Loucy (cell line): Measurements from ENCODE around the gene HLA-DOA.

ENCODE experiments used
- H2AFZ ChIP-seq: fragments of 200-600 bp; sonication (generic); 2 replicates; pipeline ENCODE4 v1.6.0; 2016; ENCODE audit warnings: antibody characterized with exemption, mild to moderate bottlenecking, low read length, moderate library complexity
- H3F3A ChIP-seq: fragments of 200-600 bp; 2 replicates; pipeline ENCODE4 v1.6.0; 2016; ENCODE audit warnings: antibody characterized with exemption, low read depth, mild to moderate bottlenecking
- H3K27me3 ChIP-seq: fragments of 200-600 bp; sonication (generic); 2 replicates; pipeline ENCODE4 v1.6.1; 2014; ENCODE audit warnings: low read length, mild to moderate bottlenecking; ENCODE audit not compliant: insufficient read depth, poor library complexity, severe bottlenecking
- H3K36me3 ChIP-seq: fragments of 200-600 bp; sonication (generic); 2 replicates; pipeline ENCODE4 v1.6.1; 2016; ENCODE audit warnings: low read length; ENCODE audit not compliant: insufficient read depth
- H3K4me1 ChIP-seq: fragments of 200-600 bp; sonication (generic); 2 replicates; pipeline ENCODE4 v1.5.1; 2014; ENCODE audit warnings: low read length, mild to moderate bottlenecking; ENCODE audit not compliant: insufficient read depth, poor library complexity, severe bottlenecking
- H3K4me2 ChIP-seq: fragments of 200-600 bp; sonication (generic); 2 replicates; pipeline ENCODE4 v1.6.0; 2014; ENCODE audit warnings: antibody characterized with exemption, low read length, low read depth, mild to moderate bottlenecking; ENCODE audit not compliant: poor library complexity, severe bottlenecking
- H3K4me3 ChIP-seq: fragments of 200-600 bp; sonication (generic); 2 replicates; pipeline ENCODE4 v1.5.1; 2014; ENCODE audit warnings: low read length, mild to moderate bottlenecking, mixed read lengths; ENCODE audit not compliant: poor library complexity, severe bottlenecking
- H3K79me2 ChIP-seq: fragments of 200-600 bp; sonication (generic); 2 replicates; pipeline ENCODE4 v1.6.1; 2014; ENCODE audit warnings: low read length; ENCODE audit not compliant: insufficient read depth
- H3K9ac ChIP-seq: fragments of 200-600 bp; sonication (generic); 2 replicates; pipeline ENCODE4 v1.6.0; 2014; ENCODE audit warnings: mild to moderate bottlenecking, low read depth, low read length, moderate library complexity; ENCODE audit not compliant: poor library complexity, severe bottlenecking
- H3K9me2 ChIP-seq: fragments of 200-600 bp; sonication (generic); replicated peaks from 2 replicates; pipeline ENCODE4 v1.6.1; 2016; ENCODE audit warnings: low read depth, low read length, mixed read lengths
- H3K9me3 ChIP-seq: fragments of 200-600 bp; sonication (generic); 2 replicates; pipeline ENCODE4 v1.6.1; 2014; ENCODE audit warnings: mild to moderate bottlenecking, antibody characterized with exemption, low read length, low read depth; ENCODE audit not compliant: insufficient read depth
- H4K20me1 ChIP-seq: fragments of 200-600 bp; sonication (generic); 2 replicates; pipeline ENCODE4 v1.6.0; 2014; ENCODE audit warnings: antibody characterized with exemption, low read length, mild to moderate bottlenecking; ENCODE audit not compliant: insufficient read depth, poor library complexity, severe bottlenecking
- CTCF ChIP-seq: fragments of 200-600 bp; sonication (generic); conservative IDR thresholded peaks from 2 replicates; pipeline ENCODE4 v1.5.1; 2014; ENCODE audit warnings: mild to moderate bottlenecking, antibody characterized with exemption, low read length
- EZH2phosphoT487 ChIP-seq: fragments of 200-600 bp; IDR thresholded peaks from 2 replicates; pipeline ENCODE4 v1.6.1; 2018; ENCODE audit warnings: antibody characterized with exemption, mild to moderate bottlenecking, moderate library complexity, borderline replicate concordance

The HLA-DOA gene

GRCh38 chr6:33008944-33009861 lies at the start of gene HLA-DOA:
HLA-DOA (minus strand) TSS chr6:33009591.
- Histone ChIP-seq H4K20me1 (no peaks in the 10 kb centered on the region), H3K36me3 (no peaks in the 10 kb centered on the region), H3K27me3 (peaks cover under 1% of the 10 kb centered on the region), H3K79me2 (no peaks in the 10 kb centered on the region), H3K4me2 (no peak within 1 kb of the TSS), H3K4me1 (no peaks in the 10 kb centered on the region), H3K9me3 (no peaks in the 10 kb centered on the region), H3F3A (no peaks in the 10 kb centered on the region), H3K9me2 (no peaks in the 10 kb centered on the region), H2AFZ (no peak within 1 kb of the TSS), H3K4me3 (no peak within 1 kb of the TSS), H3K9ac (no peak within 1 kb of the TSS)
- no peak for TF ChIP-seq EZH2phosphoT487
- no peak for TF ChIP-seq CTCF

- no peaks in the 10 kb centered on the region for H3K9me2 ChIP-seq
- TF ChIP-seq CTCF = no peak
- TF ChIP-seq EZH2phosphoT487 = no peak
- H3K9ac ChIP-seq = no peak overlapping the region
- no peaks in the 10 kb centered on the region for H3F3A ChIP-seq
- no peak overlapping the region for H2AFZ ChIP-seq
- H4K20me1 ChIP-seq = no peaks in the 10 kb centered on the region
- no peak overlapping the region for H3K4me3 ChIP-seq
- no peaks in the 10 kb centered on the region for H3K9me3 ChIP-seq
- no peaks in the 10 kb centered on the region for H3K36me3 ChIP-seq
- no peaks in the 10 kb centered on the region for H3K79me2 ChIP-seq
- H3K4me2 ChIP-seq = no peak overlapping the region
- no peaks in the 10 kb centered on the region for H3K27me3 ChIP-seq
- H3K4me1 ChIP-seq = peaks cover 7% of the 10 kb centered on the region
Observed at GRCh38 chr6:33057222-33058150, 48.1 kb upstream of the HLA-DOA start.

GRCh38 chr6:33053230-33053629 lies 43.8 kb upstream of the HLA-DOA start:
- Histone ChIP-seq H3K36me3 (no peaks in the 10 kb centered on the region), H3K4me2 (no peak overlapping the region), H3K4me3 (no peak overlapping the region), H3K9me3 (no peaks in the 10 kb centered on the region), H3K9ac (no peak overlapping the region), H3K4me1 (no peaks in the 10 kb centered on the region), H3K9me2 (no peaks in the 10 kb centered on the region), H3K79me2 (no peaks in the 10 kb centered on the region), H3K27me3 (no peaks in the 10 kb centered on the region), H3F3A (no peaks in the 10 kb centered on the region), H2AFZ (no peak overlapping the region), H4K20me1 (no peaks in the 10 kb centered on the region)
- TF ChIP-seq EZH2phosphoT487 (no peak), CTCF (no peak)
